WI38 (cell line): ENCODE measurements around the gene MGLL.

ENCODE experiments used
- H3K4me3 ChIP-seq: 2 replicates; pipeline ENCODE4 v1.5.1; 2011; ENCODE audit warnings: low read depth, mild to moderate bottlenecking, control low read depth, low read length
- CTCF ChIP-seq: IDR thresholded peaks from 2 replicates; pipeline ENCODE4 v1.5.1; 2012; ENCODE audit warnings: low read depth, mild to moderate bottlenecking, control low read depth, low read length

Gene MGLL

GRCh38 chr3:127711021-127711695 is 111.2 kb downstream of the MGLL start:
- no peak overlapping the region for H3K4me3 ChIP-seq
- no peak for TF ChIP-seq CTCF

DNA sequence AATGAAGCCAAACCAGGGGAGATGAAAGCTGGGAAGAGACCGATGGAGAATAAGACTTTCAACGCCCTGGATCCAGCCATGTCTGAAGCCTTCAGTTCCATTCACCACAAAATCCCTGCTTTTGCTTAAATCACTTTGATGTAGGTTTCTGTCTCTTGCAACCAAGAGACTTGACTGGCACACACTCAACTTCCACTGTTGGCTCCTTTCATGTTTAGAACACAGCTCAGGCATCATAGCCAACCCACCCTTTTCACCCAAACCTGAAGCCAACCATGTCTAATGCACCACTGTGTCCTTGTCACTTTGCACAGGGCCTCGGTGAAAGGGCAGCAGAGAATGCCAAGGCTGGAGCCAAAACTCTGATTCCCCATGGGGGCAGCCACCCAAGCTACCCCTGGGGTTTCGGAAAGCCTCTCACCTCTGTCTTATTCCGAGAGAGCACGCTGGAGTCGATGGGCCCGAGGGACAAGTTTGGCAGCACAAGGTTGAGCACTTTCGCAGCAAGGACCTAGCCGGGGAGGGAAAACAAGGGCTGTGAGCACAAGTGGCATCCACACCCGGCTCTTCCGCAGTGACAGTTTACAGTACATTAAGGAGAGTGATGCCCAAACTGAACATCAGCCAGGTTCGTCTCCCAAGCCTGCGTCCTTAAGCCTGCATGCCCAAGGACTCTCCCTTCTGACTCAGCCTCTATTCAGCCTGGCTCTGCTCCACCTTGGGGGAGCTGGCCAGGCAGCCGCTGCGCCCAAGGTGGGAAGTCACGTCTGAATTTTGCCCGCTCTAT is 112.0 kb downstream of the MGLL start:
- TF ChIP-seq CTCF = no peak
- no peak overlapping the region for H3K4me3 ChIP-seq

- no peak overlapping the region for H3K4me3 ChIP-seq
- TF ChIP-seq CTCF = no peak
Observed at GRCh38 chr3:127709320-127710060, 112.8 kb downstream of the MGLL start.

DNA sequence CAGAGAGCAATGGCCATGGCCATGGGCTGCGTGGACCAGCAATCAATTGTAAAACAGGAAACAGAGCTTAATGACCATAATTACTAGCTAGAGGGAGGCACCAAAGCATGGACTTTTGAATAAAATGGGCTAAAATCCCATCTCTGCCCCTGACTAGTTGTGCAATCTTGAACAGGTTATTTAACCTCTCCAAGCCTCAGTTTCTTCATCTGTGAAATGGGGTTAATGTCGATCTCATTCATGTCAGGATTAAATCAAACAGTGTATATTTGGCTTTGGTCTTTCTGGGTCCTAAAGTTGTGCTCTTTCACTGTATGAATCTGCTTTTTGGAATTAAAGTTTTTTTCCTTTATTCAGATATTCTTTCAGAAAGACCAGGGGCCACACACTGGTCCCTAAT is 113.5 kb downstream of the MGLL start:
- no peak for TF ChIP-seq CTCF

GRCh38 chr3:127707851-127708411 is 114.4 kb downstream of the MGLL start:
- no peak for TF ChIP-seq CTCF
- no peak overlapping the region for H3K4me3 ChIP-seq

More for the DNA sequence above, 113.5 kb downstream of the MGLL start:
- no peak overlapping the region for H3K4me3 ChIP-seq

- H3K4me3 ChIP-seq = no peak overlapping the region
- TF ChIP-seq CTCF = no peak
Observed at GRCh38 chr3:127706785-127707351, 115.4 kb downstream of the MGLL start.
